A673 (cell line): ENCODE measurements around the gene BTBD9. TPM values are rescaled to one million over a fixed set of nuclear protein-coding genes. Genes with fewer than 3 reads are reported as not detected.

Experiments
- BruUV-seq: library from RNA; stranded (reverse); fragments of 400-500 nt; replicated peaks from 2 replicates; lab custom pipeline; 2021; lab: Mats Ljungman, UMichigan
- CTCF ChIA-PET: fragments of 300-600 bp; sonication (Branson Sonifier 250); formaldehyde crosslinking; loops from one replicate; lab custom pipeline; 2022; ENCODE audit warnings: antibody characterized with exemption; lab: Charles Lee
- POLR2A ChIA-PET: fragments of 300-600 bp; sonication (Branson Sonifier 250); formaldehyde crosslinking; loops from one replicate; lab custom pipeline; 2022; ENCODE audit warnings: antibody characterized with exemption; ENCODE audit not compliant: low non-redundant PET; lab: Charles Lee
- DNase-seq: peaks from one replicate; pipeline ENCODE4 v3.0.0-alpha.2; 2015; ENCODE audit warnings: low spot score
- H3K27ac ChIP-seq: fragments of 200-600 bp; sonication (generic); 2 replicates; pipeline ENCODE4 v1.5.1; 2016; ENCODE audit warnings: mixed run types, low read depth, mild to moderate bottlenecking, mixed read lengths, antibody characterized with exemption, low read length; ENCODE audit not compliant: poor library complexity, severe bottlenecking
- H3K27me3 ChIP-seq: fragments of 200-600 bp; sonication (generic); replicated peaks from 2 replicates; pipeline ENCODE4 v1.6.1; 2017; ENCODE audit warnings: mixed run types, low read depth, mild to moderate bottlenecking, mixed read lengths, antibody characterized with exemption, low read length; ENCODE audit not compliant: insufficient read depth, poor library complexity
- H3K36me3 ChIP-seq: fragments of 200-600 bp; sonication (generic); 2 replicates; pipeline ENCODE4 v1.6.1; 2016; ENCODE audit warnings: mixed run types, mild to moderate bottlenecking, mixed read lengths, antibody characterized with exemption, low read length; ENCODE audit not compliant: insufficient read depth, poor library complexity, severe bottlenecking
- H3K4me1 ChIP-seq: fragments of 200-600 bp; sonication (generic); 2 replicates; pipeline ENCODE4 v1.6.1; 2017; ENCODE audit warnings: mixed run types, mild to moderate bottlenecking, mixed read lengths, antibody characterized with exemption, low read length; ENCODE audit not compliant: insufficient read depth, poor library complexity, severe bottlenecking
- H3K4me3 ChIP-seq: fragments of 200-600 bp; sonication (generic); 2 replicates; pipeline ENCODE4 v1.5.1; 2016; ENCODE audit warnings: low read depth, mixed run types, mild to moderate bottlenecking, mixed read lengths, low read length; ENCODE audit not compliant: poor library complexity, severe bottlenecking
- H3K9me3 ChIP-seq: fragments of 200-600 bp; sonication (generic); 2 replicates; pipeline ENCODE4 v1.6.1; 2016; ENCODE audit warnings: mixed run types, low read depth, mild to moderate bottlenecking, mixed read lengths, antibody characterized with exemption, low read length; ENCODE audit not compliant: poor library complexity, severe bottlenecking
- CTCF ChIP-seq: fragments of 300-800, 200-600 bp; sonication (generic); conservative IDR thresholded peaks from 2 replicates; pipeline ENCODE4 v1.5.1; 2017; ENCODE audit warnings: low read depth, mild to moderate bottlenecking, antibody characterized with exemption, low read length, moderate library complexity, mixed read lengths
- EZH2 ChIP-seq: fragments of 200-600 bp; sonication (generic); IDR thresholded peaks from 2 replicates; pipeline ENCODE4 v1.6.1; 2017; ENCODE audit warnings: borderline replicate concordance, low read depth, mild to moderate bottlenecking, mixed read lengths, antibody characterized with exemption, low read length; ENCODE audit not compliant: poor library complexity, severe bottlenecking
- intact Hi-C: fragments of 100-400 bp; cut with micrococcal nuclease; formaldehyde crosslinking; loops from one replicate; pipeline ENCODE4 v1.10.0; 2022; ENCODE audit not compliant: unreplicated experiment
- total RNA-seq: library from RNA; stranded (reverse); gene quantifications from 2 replicates; pipeline ENCODE4 v1.2.3, GENCODE V29; 2021

The BTBD9 gene
- total RNA-seq, 1 experiment from 2014 or later, result 8.0 TPM

- Histone ChIP-seq H3K27ac (no peak overlapping the region), H3K9me3 (no peaks in the 10 kb centered on the region), H3K4me1 (no peaks in the 10 kb centered on the region), H3K36me3 (no peaks in the 10 kb centered on the region), H3K27me3 (no peaks in the 10 kb centered on the region), H3K4me3 (no peak overlapping the region)
- ChIA-PET CTCF (no interaction called here), POLR2A (interaction anchor here (0.6 kb wide), 1 partner anchor 120 kb away, joined by 8 read pairs; no protein-coding TSS in a partner anchor)
- intact Hi-C loops, result no loop called here
- TF ChIP-seq EZH2 (no peak), CTCF (no peak)
- no peak for DNase-seq
- no TSS peak for BruUV-seq
Observed at GRCh38 chr6:38336922-38337321, 302.8 kb downstream of the BTBD9 start.

DNA sequence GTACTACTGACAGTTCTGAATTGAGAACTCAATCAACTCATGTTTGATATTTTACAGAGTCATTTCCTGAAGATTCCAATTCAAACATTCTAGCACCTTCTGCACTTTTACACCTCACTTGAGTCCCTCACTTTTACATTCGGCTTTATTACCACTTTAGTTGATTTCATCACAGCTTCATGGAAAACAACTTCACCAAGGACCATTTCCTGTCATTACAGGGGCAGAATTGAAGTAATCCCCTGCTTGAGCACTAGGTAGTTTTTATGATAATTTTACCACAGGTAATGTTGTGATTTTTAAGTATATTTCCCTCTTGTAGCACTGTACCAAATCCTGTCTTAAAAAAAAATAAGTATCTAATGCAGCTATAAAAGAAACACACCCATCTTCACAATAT, 312.9 kb downstream of the BTBD9 start:
- Histone ChIP-seq H3K4me3 (no peak overlapping the region), H3K9me3 (no peaks in the 10 kb centered on the region), H3K27ac (no peak overlapping the region), H3K4me1 (no peaks in the 10 kb centered on the region), H3K36me3 (no peaks in the 10 kb centered on the region), H3K27me3 (no peaks in the 10 kb centered on the region)
- ChIA-PET POLR2A (no interaction called here), CTCF (no interaction called here)
- intact Hi-C loops, result no loop called here
- DNase-seq, result no peak
- no TSS peak for BruUV-seq
- TF ChIP-seq EZH2 (no peak), CTCF (no peak)

- ChIA-PET POLR2A (interaction anchor here (0.7 kb wide), 1 partner anchor 212 kb away, joined by 3 read pairs; no protein-coding TSS in a partner anchor), CTCF (no interaction called here)
- no peak for DNase-seq
- Histone ChIP-seq H3K9me3 (no peaks in the 10 kb centered on the region), H3K27ac (no peak overlapping the region), H3K4me1 (no peaks in the 10 kb centered on the region), H3K36me3 (no peaks in the 10 kb centered on the region), H3K27me3 (no peaks in the 10 kb centered on the region), H3K4me3 (no peak overlapping the region)
- BruUV-seq, result no TSS peak
- intact Hi-C loops, result no loop called here
- TF ChIP-seq EZH2 (no peak), CTCF (no peak)
Observed at GRCh38 chr6:38323216-38323615, 316.5 kb downstream of the BTBD9 start.
